ENCODE data around the gene ACD. TPM values are rescaled to one million over a fixed set of nuclear protein-coding genes. Genes with fewer than 3 reads are reported as not detected.

The ACD gene
- total RNA-seq, 1 experiment from 2014 or later: 41.3 TPM

GRCh38 chr16:67675999-67676398 lies 15.9 kb upstream of the ACD start:
- H3K36me3 Mint-ChIP-seq: no peaks in the 10 kb centered on the region
- ChIA-PET POLR2A (interaction anchor here (0.6 kb wide), 1 partner anchor 19 kb away, joined by 4 read pairs; no protein-coding TSS in a partner anchor), CTCF (interaction anchor here (1.2 to 1.6 kb wide), 2 partner anchors 13 to 155 kb away, joined by 3 to 5 read pairs; no protein-coding TSS in a partner anchor)
- ATAC-seq (no peak), DNase-seq (ENCODE audit: low spot score) (no peak)
- no peaks in the 10 kb centered on the region for H3K27me3 Mint-ChIP-seq (ENCODE audit: low read depth)
- TF ChIP-seq ZNF423 (CRISPR knock-in tag; IDR thresholded peaks at IDR 0.05): no peak
- TF ChIP-seq PRDM15 (CRISPR knock-in tag; IDR thresholded peaks at IDR 0.05): no peak
- TF ChIP-seq SMAD3 (CRISPR knock-in tag; IDR thresholded peaks at IDR 0.05; ENCODE audit: borderline replicate concordance): no peak
- no peak for TF ChIP-seq ERG (CRISPR knock-in tag; IDR thresholded peaks at IDR 0.05)
- TF ChIP-seq, protein P1, sequence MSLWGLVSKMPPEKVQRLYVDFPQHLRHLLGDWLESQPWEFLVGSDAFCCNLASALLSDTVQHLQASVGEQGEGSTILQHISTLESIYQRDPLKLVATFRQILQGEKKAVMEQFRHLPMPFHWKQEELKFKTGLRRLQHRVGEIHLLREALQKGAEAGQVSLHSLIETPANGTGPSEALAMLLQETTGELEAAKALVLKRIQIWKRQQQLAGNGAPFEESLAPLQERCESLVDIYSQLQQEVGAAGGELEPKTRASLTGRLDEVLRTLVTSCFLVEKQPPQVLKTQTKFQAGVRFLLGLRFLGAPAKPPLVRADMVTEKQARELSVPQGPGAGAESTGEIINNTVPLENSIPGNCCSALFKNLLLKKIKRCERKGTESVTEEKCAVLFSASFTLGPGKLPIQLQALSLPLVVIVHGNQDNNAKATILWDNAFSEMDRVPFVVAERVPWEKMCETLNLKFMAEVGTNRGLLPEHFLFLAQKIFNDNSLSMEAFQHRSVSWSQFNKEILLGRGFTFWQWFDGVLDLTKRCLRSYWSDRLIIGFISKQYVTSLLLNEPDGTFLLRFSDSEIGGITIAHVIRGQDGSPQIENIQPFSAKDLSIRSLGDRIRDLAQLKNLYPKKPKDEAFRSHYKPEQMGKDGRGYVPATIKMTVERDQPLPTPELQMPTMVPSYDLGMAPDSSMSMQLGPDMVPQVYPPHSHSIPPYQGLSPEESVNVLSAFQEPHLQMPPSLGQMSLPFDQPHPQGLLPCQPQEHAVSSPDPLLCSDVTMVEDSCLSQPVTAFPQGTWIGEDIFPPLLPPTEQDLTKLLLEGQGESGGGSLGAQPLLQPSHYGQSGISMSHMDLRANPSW (CRISPR knock-in tag; conservative IDR thresholded peaks at IDR 0.05; ENCODE audit: low read depth): no peak
- TF ChIP-seq ZNF416 (CRISPR knock-in tag; IDR thresholded peaks at IDR 0.05): no peak
- TF ChIP-seq, protein P2, sequence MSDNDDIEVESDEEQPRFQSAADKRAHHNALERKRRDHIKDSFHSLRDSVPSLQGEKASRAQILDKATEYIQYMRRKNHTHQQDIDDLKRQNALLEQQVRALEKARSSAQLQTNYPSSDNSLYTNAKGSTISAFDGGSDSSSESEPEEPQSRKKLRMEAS (CRISPR knock-in tag; IDR thresholded peaks at IDR 0.05): no peak
- TF ChIP-seq ZNF317 (CRISPR knock-in tag; IDR thresholded peaks at IDR 0.05; ENCODE audit: borderline replicate concordance, low read depth): no peak
- TF ChIP-seq JAZF1 (CRISPR knock-in tag; IDR thresholded peaks at IDR 0.05): no peak
- TF ChIP-seq CBFB (CRISPR knock-in tag; IDR thresholded peaks at IDR 0.05; ENCODE audit: low read depth): no peak
- TF ChIP-seq ZNF138 (CRISPR knock-in tag; conservative IDR thresholded peaks at IDR 0.05): no peak
- TF ChIP-seq, protein P3, sequence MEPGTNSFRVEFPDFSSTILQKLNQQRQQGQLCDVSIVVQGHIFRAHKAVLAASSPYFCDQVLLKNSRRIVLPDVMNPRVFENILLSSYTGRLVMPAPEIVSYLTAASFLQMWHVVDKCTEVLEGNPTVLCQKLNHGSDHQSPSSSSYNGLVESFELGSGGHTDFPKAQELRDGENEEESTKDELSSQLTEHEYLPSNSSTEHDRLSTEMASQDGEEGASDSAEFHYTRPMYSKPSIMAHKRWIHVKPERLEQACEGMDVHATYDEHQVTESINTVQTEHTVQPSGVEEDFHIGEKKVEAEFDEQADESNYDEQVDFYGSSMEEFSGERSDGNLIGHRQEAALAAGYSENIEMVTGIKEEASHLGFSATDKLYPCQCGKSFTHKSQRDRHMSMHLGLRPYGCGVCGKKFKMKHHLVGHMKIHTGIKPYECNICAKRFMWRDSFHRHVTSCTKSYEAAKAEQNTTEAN (CRISPR knock-in tag; IDR thresholded peaks at IDR 0.05): no peak
- no peaks in the 10 kb centered on the region; the same call in 1 of the 2 replicates for H3K4me1 Mint-ChIP-seq
- no peaks in the 10 kb centered on the region for H3K9me3 Mint-ChIP-seq
- no peak overlapping the region for H3K27ac Mint-ChIP-seq
- no peak overlapping the region for H3K4me3 Mint-ChIP-seq

DNA sequence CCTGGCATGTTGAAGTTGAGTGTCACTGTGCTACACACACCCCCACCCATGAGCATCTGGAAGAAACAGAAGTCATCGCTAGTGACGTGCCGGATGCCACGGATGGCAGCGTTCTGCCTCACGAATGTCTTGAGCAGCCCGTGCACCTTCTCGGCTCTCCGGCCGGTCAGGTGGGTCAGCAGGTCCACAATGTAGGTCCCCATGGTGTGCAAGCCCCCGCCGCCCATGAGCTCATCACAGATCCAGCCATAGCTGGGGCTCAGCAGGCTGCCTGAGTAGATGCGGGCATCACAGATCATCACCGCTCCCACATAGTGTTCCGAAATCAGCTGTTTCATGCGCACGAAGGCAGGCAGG lies 15.5 kb upstream of the ACD start:
- Mint-ChIP-seq H3K27ac (no peak overlapping the region), H3K27me3 (ENCODE audit: low read depth) (no peaks in the 10 kb centered on the region), H3K4me1 (no peaks in the 10 kb centered on the region; the same call in 1 of the 2 replicates), H3K36me3 (no peaks in the 10 kb centered on the region), H3K9me3 (no peaks in the 10 kb centered on the region), H3K4me3 (no peak overlapping the region)
- DNase-seq (ENCODE audit: low spot score): no peak
- no peak for ATAC-seq
- CTCF ChIA-PET: interaction anchor here (1.2 to 1.6 kb wide), 2 partner anchors 12 to 154 kb away, joined by 3 to 5 read pairs; no protein-coding TSS in a partner anchor
- POLR2A ChIA-PET: no interaction called here
- no peak for TF ChIP-seq NFYB (CRISPR knock-in tag; conservative IDR thresholded peaks at IDR 0.05; ENCODE audit: low read depth)
- no peak for TF ChIP-seq FOXP1 (CRISPR knock-in tag; IDR thresholded peaks at IDR 0.05; ENCODE audit: borderline replicate concordance)
- TF ChIP-seq ZNF317 (CRISPR knock-in tag; IDR thresholded peaks at IDR 0.05; ENCODE audit: borderline replicate concordance, low read depth): no peak
- TF ChIP-seq ZSCAN18 (CRISPR knock-in tag; IDR thresholded peaks at IDR 0.05): no peak
- TF ChIP-seq ARID4B (CRISPR knock-in tag; IDR thresholded peaks at IDR 0.05; ENCODE audit: borderline replicate concordance): no peak

All from WTC11 (cell line).